Measurements from ENCODE around the gene MOGAT1.

GRCh38 chr2:222637067-222637466 is 34.4 kb upstream of the MOGAT1 start:
- no peak for TF ChIP-seq YY1 (IDR thresholded peaks at IDR 0.05; ENCODE audit: insufficient read depth, insufficient read length)
- no peak for TF ChIP-seq ZNF274 (IDR thresholded peaks at IDR 0.05; ENCODE audit: low read depth, low read length)

Measured in NT2/D1 (cell line).